IPS-18c (cell line): ENCODE results near the gene EP400.
"Not testable (repeated sequence)": the region's sequence is repeated elsewhere in the genome, so short reads cannot be mapped to it uniquely, and the experiment has no call there.

ENCODE experiments used
- H3K4me3 ChIP-seq: 2 replicates; pipeline ENCODE4 v1.7.0; 2013; ENCODE audit warnings: low read depth, mild to moderate bottlenecking, low read length, moderate library complexity; ENCODE audit not compliant: insufficient read depth
- H3K9me3 ChIP-seq: one replicate; pipeline ENCODE4 v1.6.1; 2013; ENCODE audit warnings: mild to moderate bottlenecking, low read length, moderate library complexity; ENCODE audit not compliant: control insufficient read depth, insufficient read depth

The EP400 gene

DNA sequence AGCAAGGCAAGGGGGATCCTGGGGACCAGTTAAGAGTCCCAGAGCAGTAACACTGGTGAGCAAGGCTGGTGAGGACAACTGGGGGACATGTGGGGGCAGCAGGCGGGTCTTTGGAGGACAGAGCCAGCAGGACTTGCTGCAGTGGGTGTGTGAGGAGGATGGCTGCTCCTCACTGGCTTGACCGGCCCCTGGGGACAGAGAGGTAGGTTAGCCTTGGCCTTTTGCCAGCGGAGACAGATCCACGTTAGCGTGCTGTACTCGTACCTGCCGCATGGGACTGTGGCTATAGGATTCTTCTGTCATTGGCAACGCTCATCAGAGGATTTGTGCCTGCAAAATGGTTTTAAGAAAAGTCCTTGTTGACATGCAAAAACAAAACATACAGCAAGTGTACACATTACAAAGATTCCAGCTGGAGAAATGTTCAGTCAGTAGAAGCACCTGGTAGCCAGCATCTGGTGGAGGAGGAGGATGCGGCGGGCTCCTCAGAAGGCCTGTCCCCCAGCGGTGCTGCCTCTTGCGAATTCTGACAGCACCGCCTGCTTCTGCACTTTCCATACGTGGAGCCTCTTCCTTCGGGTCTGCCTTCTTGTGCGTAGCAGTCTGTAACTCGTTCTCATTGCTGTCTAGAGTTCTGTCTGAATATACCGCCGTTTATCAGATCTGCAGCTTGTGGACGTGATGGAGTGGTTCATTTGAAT is 91.3 kb downstream of the EP400 start:
- Histone ChIP-seq H3K4me3 (no peak overlapping the region), H3K9me3 (no peaks in the 10 kb centered on the region)

DNA sequence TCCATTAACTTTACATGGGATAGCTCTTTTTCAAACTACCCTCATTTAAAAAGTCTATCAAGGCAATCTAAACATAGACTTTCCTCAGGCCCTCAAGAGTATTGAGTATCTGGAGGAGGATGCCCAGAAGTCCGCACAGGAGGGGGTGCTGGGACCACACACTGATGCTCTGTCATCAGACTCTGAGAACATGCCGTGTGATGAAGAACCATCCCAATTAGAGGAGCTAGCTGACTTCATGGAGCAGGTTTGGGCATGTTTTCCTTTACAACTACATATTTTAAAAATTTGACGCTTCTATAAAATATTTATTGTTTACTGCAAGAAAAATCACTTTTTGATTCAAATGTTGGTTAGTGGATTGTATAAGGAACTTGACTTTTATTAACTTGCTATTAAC is 93.5 kb downstream of the EP400 start:
- H3K4me3 ChIP-seq = no peak overlapping the region

DNA sequence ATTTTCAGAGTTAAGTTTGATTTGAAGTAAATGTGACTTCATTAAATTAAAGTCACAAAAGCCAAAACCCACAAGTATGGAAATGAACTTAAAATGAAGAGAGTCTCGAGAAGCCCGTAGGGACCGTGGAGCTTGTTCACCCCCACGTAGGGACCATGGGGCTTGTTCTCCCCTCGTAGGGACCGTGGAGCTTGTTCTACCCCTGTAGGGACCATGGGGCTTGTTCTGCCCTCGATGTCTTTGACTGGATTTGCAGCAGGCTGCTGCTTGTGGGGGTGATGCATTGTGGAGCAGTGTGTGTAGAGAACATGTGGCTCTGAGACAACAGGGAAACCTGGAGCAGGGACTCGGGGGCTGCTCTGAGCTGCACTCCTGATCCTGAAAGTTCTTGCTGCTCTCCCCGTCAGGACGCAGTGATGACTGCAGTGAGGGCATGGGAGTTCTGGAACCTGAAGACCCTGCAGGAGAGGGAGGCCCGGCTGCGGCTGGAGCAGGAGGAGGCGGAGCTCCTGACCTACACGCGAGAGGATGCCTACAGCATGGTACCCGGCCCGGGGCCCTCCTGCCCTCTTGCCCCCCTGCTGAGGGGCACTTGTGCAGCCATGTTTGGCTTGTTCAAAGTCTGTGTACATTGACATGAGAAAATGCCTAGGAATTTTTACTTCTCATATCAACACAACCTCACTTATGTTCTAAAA is 94.2 kb downstream of the EP400 start:
- Histone ChIP-seq H3K9me3 (no peaks in the 10 kb centered on the region), H3K4me3 (no peak overlapping the region)

More for the DNA sequence above, 93.5 kb downstream of the EP400 start:
- H3K9me3 ChIP-seq = no peaks in the 10 kb centered on the region

DNA sequence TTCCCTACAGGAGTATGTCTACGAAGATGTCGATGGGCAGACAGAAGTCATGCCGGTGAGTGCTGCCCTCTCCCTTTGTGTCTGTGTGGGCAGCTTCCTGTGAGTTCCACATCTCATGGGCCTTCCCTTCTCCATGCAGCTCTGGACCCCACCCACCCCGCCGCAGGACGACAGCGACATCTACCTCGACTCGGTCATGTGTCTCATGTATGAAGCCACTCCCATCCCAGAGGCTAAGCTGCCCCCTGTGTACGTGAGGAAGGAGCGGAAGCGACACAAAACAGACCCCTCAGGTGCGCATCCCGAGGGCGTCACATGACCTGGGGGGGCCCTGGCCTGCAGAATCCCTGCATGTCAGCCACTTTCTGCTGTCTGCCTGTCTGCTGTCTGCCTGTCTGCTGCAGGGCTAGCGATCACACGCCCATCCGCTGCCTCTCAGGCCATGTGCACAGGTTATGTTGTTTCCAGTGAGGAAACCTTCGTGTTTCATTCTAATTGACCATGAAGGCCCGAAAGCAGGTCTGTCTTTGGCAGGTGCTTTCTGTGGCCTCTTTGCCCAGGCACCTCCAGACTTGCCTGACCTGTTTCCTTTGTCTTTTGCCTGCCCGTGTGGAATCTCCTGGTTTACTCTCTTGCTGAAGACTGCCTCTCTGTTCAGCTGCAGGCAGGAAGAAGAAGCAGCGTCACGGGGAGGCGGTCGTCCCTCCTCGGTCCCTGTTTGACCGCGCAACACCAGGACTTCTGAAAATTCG is 95.1 kb downstream of the EP400 start:
- Histone ChIP-seq H3K9me3 (no peaks in the 10 kb centered on the region), H3K4me3 (no peak overlapping the region)

DNA sequence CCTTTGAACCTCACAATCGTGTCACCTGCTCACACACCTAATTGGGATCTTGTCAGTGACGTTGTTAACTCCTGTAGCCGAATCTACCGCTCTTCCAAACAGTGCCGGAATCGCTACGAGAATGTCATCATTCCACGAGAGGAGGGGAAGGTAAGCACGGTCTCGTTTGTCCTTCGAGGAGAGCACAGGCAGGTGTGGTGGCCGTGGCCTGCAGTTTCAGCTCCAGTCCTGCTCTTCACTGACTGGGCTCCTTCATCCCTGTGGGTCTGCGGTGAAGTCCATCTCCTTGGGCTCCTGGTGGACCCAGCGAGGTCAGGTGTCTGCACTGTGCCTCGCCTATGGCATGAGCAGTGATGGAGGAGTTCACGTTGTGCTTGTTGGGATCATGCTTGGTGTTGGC is 96.0 kb downstream of the EP400 start:
- H3K4me3 ChIP-seq = no peak overlapping the region
- H3K9me3 ChIP-seq = no peaks in the 10 kb centered on the region

DNA sequence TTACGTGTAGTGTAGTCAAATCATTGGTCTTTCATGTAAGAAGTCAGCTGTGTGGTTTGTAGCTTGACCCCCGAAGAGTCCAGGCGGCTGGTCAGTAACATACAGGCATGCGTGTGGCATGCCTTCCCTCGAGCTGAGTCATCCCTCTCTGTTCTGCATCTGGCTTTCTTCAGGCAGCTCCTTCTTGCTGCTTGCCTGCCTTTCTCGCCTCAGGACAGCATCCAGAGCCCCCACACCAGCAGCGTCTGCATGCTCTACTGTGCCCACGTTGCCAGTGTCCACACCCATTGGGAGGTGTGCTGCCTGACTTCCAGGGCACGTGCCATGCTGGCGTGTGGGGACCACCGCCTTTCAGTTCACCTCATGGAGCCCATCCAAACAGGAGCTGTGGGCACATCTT is 96.8 kb downstream of the EP400 start:
- Histone ChIP-seq H3K9me3 (no peaks in the 10 kb centered on the region), H3K4me3 (no peak overlapping the region)

DNA sequence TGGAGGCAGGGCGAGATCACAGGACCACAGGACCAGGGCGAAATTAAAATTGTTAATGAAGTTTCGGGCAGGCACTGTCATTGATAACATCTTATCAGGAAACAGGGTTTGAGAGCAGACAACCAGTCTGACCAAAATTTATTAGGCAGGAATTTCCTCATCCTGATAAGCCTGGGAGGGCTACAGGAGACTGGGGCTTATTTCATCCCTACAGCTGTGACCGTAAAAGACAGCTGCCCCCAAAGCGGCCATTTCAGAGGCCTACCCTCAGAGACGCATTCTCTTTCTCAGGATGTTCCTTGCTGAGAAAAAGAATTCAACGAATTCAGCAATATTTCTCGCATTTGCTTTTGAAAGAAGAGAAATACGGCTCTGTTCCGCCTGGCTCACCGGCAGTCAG is 97.9 kb downstream of the EP400 start:
- H3K9me3 ChIP-seq, H3K4me3 ChIP-seq: not testable (repeated sequence)

DNA sequence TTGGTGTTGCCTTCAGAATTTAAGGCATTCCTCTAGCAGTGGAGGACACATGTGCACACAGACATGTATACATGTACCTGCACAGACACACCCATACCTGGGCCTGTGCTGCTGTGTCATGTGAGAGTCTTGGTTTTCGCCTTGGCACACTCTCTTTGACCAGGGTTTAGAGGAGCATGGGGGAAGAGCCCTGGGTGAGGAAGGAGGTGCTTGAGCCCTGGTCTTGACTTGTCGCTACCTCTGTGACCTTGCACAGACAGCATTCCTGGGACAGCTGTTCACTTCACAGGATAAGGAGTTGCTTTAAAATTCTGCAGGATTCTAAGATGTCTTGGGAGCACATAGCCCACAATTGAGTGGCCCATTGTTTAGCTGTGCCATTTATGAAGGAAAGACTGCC is 99.7 kb downstream of the EP400 start:
- Histone ChIP-seq H3K4me3 (no peak overlapping the region), H3K9me3 (no peaks in the 10 kb centered on the region)

DNA sequence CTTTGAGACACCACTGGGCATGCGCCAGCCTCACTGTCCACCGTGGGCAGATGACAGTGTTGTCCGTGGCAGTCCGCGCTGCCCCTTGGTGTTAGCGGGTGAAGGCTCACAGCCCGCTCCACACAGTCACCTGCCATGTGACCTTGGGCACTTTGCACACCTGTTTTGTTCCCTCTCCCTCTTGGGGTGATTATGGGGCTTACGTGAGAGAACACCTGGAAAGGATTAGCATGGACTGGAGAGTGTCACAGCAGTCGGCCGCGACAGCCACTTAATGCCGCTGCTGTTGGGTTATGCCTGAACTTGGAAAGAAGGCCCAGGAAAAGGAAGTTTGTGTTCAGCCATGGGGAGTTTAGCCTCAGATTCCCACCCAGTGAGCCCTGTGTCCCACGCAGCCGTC is 100.1 kb downstream of the EP400 start:
- Histone ChIP-seq H3K9me3 (no peaks in the 10 kb centered on the region), H3K4me3 (no peak overlapping the region)

DNA sequence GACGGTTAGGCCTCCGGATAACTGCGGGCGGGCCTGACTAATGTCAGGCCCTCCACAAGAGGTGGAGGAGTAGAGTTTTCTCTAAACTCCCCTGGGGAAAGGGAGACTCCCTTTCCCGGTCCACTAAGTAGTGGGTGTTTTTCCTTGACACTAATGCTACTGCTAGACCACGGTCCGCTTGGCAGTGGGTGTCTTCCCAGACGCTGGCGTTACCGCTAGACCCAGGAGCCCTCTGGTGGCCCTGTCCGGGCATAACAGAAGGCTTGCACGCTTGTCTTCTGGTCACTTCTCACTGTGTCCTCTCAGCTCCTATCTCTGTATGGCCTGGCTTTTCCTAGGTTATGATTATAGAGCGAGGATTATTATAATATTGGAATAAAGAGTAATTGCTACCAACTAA is 102.0 kb downstream of the EP400 start:
- H3K9me3 ChIP-seq, H3K4me3 ChIP-seq: not testable (repeated sequence)

DNA sequence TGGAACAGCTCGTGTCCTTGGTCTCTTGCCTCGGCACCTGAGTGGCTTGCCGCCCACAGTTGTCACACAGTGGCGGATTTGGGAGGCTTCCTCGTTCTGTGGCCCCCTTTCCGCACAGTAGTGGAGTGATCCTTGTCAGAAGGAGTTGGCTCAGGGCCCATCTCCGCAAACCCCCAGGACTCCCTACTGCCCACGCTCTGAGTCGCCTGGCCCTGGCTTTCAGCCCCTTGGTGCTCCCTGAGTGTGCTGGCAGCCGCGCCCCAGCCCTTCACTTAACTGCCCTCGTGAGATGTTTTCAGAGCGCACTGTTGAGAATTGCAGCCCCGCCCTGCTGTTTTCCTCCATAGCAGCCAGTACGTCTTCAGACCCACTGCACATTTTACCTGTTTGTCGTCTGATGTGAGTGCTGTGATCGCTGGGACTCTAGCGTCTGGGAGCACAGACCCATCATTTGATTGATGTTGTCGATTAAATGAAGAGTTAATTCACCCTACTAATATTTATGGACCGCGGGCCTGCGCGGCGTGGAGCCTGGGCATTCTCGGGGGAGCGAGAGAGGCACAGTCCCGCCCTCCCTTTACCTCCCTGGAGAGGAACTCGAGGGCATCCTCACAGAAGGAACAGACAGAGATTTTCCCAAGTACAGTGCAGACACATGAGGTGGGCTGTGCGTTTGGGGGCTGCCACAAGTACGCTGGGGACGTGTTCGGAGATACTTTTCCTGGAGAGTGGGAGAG is 102.6 kb downstream of the EP400 start:
- no peak overlapping the region for H3K4me3 ChIP-seq
- H3K9me3 ChIP-seq = no peaks in the 10 kb centered on the region

DNA sequence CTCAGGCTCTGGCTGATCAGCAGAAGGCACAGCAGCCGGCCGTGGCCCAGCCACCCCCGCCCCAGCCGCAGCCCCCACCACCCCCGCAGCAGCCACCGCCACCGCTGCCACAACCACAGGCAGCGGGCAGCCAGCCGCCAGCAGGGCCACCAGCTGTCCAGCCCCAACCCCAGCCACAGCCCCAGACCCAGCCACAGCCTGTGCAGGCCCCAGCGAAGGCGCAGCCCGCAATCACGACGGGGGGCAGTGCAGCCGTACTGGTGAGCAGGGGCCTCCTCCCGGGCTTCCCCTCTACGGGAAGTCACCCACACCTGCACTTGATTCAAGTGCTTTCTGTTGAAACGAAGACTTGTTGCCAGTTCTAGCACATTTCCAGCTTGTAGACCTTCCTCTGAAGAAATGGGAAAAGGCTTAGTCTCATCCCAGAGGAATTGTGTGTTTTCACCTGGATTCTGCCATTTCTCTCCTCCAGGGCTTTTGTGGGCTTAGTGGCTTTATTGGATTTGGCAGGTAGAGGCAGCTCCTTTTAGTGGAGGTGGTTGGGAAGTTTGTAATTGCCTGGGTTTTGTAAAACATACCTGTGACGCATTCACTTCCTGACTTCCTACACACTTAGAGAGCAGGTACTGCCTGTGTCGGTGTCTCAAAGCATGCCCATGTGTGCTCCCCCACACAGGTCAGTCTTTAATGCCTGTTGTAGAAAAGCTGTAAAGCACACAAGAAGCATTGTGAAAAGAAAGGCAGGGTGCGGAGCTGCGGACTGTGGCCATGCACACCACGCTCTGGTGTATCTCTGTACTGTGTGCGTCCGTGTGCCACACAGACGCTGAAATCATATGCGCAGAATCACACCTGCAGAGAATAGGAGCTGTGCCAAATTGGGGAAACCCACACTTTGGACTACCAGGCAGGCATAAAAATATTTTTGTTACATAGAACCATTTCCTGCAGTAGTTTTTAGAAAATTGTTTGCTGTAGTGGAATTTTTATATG is 103.9 kb downstream of the EP400 start:
- no peaks in the 10 kb centered on the region for H3K9me3 ChIP-seq
- no peak overlapping the region for H3K4me3 ChIP-seq

DNA sequence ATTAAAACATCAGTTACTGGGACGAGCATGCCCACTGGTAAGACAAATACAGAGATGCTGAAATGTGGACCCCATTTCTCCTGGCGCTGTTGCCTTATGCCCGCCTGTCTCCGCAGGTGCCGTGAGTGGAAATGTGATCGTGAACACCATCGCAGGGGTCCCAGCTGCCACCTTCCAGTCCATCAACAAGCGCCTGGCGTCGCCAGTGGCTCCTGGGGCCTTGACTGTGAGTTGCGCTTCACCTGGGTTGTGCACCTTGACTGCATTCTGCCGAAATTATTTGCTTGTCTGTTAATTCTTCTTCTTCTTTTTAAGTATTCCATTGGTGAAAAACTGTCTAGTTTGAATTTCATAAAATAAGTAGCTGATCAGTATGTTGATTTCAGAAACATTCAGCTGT is 105.2 kb downstream of the EP400 start:
- Histone ChIP-seq H3K4me3 (no peak overlapping the region), H3K9me3 (no peaks in the 10 kb centered on the region)

DNA sequence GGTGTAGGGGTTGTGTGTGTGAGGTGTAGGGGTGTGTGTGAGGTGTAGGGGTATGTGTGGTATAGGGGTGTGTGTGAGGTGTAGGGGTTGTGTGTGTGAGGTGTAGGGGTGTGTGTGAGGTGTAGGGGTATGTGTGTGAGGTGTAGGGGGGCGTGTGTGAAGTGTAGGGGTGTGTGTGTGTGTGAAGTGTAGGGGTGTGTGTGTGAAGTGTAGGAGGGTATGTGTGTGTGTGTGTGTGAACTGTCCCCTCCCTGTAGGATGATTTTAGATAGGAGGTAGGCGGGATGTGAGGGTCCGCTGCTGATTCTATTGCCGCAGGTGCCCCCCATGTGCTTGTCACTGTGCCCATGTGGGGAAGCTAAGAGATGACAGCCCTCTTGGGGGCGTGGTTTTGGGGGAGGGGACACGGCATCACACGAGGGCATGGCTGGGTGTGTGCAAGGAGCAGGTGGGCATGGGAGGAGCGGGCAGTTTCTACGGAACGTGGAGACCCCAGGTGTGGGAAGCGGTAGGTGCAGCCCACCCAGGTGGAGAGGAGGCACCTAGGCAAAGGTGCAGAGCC is 105.9 kb downstream of the EP400 start:
- H3K9me3 ChIP-seq = no peaks in the 10 kb centered on the region
- no peak overlapping the region for H3K4me3 ChIP-seq

DNA sequence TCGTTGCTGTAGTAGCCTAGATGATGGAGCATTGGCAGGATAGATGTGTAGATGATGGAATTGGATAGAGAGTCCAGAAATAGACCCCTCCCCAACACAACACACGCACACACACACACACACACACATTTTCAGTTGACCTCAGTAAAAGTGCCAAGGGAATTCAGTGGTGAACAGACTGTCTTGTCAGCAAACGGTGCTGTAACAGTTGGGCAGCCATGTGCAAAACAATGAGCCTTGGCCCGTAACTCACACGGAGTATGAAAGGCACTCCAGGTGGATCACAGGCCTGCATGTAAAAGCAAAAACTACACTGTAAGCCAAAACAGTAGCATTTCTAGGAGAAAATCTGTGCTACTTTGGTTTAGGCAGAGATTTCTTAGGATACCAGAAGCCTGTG is 106.6 kb downstream of the EP400 start:
- H3K4me3 ChIP-seq = no peak overlapping the region

DNA sequence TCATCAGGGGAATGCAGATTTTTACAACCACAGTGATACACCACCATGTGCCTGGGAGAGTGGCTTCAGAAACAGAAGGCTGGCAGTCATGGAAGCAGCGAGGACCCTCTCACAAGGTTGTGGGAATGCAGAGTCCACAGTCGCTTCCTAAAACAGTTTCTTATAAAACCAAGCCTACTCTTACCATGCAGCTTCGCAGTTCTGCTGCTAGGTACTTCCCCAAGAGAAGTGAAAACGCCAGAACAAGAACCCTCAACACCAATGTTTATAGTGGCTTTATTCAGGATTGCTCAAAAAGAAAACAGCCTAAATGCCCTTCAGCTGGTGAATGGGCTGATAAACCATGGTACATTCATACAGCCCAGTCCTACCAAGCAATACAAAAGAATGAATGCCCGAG is 107.2 kb downstream of the EP400 start:
- no peaks in the 10 kb centered on the region for H3K9me3 ChIP-seq
- H3K4me3 ChIP-seq = no peak overlapping the region

More for the DNA sequence above, 106.6 kb downstream of the EP400 start:
- no peaks in the 10 kb centered on the region for H3K9me3 ChIP-seq
